ENCODE results near the gene ADGRG6. TPM values are rescaled to one million over a fixed set of nuclear protein-coding genes. Genes with fewer than 3 reads are reported as not detected.

The ADGRG6 gene
- total RNA-seq, 1 donor from 2014 or later, result not detected

DNA sequence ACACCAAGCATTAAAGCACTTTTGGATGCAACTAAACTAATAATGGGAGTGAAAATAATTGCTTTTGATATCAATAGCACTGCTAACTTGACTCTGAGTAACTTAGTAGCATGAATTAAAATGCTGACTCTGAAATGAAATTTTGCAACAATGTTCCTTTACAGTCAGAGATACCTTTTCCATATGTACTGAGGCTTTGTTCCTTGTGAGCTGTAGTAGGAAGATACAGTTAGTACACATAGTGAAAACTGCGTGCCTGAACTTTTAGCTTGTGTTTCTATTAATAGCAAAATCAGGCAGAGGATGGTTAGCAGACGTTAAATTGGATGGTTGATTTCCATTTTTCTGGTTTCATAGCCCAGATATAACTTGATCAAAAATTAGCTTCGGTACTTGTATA, 18.6 kb downstream of the ADGRG6 start:
- intact Hi-C loops (cut with micrococcal nuclease), result no loop called here

DNA sequence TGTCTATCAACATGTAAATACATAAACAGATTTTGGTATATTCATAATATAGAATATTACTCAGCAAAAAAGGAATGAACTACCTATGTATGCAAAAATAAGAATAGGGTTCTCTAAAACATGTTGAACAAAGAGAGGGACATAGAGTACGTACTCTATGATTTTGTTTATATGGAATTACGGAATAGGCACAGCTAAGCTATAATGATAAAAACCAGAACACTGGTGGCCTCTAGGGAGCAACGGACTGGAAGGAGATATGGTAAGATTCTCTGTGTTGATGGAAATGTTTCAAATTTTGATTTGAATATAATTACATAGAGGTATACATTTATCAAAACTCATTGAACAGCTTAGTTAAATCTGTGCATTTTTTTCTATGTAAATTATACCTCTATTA, 19.6 kb downstream of the ADGRG6 start:
- intact Hi-C loops (cut with micrococcal nuclease), result no loop called here

DNA sequence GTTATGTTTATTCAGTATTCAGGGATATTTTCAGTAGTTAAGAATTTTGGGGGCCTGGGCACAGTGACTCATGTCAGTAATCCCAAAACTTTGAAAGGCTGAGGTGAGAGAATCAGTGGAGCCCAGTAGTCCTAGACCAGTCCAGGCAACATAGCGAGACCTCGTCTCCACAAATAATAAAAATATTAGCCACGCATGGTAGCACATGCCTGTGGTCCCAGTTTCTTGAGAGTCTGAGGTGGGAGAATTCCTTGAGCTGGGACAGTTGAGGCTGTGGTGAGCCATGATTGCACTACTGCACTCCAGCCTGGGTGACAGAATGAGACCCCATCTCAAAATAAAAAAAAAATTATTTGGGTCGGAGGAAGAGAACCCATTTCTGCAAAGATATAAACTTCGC, 20.3 kb downstream of the ADGRG6 start:
- intact Hi-C loops (cut with micrococcal nuclease), result no loop called here

DNA sequence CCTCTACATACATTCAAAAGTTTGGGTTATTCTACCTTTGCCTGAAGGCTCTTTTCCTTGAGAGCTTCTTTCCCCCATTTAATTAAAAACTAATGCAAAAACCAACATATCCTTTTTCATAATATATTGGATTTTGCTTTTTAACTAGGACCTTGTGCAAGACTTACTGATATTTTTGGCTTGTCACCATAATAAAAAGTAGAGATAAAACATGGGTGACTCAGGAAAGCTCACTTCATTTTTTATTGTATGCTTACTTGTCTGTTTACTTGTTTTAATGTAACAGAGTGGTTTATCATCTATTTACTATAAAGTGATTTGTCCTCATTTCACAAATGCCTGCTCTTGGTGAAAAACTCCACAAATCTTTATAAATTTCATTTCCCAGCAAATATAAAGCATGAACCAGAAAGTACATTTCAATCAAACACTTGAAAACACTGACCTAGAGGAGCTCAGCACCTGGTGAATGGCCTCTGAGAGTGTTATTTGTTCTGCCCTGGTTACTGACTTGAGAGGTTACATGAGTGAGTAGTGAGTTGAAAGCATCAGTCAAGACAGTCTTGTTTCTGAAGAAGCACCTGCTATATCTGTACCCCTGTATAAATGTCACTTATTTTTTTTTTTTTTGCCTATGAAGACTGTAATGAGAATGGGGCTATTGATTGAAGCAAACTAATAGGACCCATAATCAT, 20.8 kb downstream of the ADGRG6 start:
- intact Hi-C loops (cut with micrococcal nuclease), result no loop called here

- intact Hi-C loops (cut with micrococcal nuclease), result no loop called here
These were observed 21.6 kb downstream of the ADGRG6 start for GRCh38 chr6:142323377-142323776.

DNA sequence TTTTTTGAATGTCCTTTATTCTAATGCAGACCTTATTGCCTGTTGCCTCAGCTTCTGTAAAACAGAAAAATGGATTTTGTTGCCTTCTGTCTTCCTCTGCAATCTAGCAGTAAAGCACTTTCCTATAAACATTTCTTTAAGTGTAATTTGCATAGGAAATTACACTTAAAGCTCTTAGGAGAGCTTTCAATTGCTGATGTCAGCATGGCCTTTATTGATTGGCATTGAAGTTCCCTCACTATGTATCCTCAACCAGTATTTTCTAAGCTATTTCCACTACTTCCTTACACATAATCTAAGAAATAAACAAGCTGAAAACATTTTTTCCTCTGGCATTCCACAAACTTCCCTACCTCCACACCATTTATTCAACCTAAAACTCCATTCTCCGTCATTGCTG, 22.3 kb downstream of the ADGRG6 start:
- intact Hi-C loops (cut with micrococcal nuclease), result no loop called here

GRCh38 chr6:142325111-142325510, 23.3 kb downstream of the ADGRG6 start:
- intact Hi-C loops (cut with micrococcal nuclease), result no loop called here

DNA sequence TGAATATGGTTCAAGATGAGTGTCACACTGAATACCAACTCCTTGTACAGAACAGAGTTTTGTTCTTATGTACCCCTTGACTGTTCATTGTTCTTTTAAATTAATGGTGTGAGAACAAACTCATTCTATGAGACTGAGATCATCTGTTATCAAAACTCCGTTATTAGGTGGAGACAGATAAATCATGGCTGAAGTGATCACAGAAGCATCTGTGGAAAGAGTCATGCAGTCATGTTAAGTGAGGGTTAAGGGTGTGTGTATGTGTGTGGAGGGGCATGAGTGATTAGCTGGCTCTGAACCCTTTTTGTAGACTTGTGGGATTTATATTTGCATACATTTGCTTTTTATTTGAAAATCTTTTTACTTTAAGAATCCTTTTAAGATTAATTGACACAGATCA, 24.7 kb downstream of the ADGRG6 start:
- intact Hi-C loops (cut with micrococcal nuclease), result no loop called here

- intact Hi-C loops (cut with micrococcal nuclease), result no loop called here
These were observed 26.3 kb downstream of the ADGRG6 start for GRCh38 chr6:142328070-142328469.

DNA sequence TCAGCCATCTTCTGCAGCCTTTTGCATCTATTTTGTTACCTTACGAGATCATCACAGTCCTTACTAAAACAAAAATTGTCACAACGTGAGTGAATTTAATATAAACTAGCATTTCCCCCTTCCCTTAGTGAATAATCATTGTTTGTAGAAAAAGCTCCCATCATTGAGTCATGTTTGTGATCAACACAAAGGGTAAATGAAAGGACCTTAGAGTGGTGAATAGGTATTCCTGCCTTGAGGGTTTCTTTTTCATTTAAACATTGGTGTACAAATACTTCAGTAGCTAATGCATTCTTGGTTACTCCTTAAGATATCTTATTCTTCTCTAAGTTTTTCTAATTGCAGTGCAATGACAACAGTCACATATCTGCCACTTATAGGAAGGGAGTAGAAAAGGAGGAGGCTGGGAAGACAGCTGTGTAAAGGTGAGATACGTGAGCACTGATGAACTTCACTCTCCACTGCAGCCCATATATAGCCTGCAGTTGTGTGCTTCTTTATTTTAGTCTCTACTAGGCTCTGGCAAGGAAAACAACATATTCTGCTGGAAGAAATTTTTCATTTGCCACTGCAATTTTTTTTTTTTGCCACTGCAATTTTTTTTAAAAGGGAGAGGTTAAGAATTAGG, 27.8 kb downstream of the ADGRG6 start:
- intact Hi-C loops (cut with micrococcal nuclease), result no loop called here

DNA sequence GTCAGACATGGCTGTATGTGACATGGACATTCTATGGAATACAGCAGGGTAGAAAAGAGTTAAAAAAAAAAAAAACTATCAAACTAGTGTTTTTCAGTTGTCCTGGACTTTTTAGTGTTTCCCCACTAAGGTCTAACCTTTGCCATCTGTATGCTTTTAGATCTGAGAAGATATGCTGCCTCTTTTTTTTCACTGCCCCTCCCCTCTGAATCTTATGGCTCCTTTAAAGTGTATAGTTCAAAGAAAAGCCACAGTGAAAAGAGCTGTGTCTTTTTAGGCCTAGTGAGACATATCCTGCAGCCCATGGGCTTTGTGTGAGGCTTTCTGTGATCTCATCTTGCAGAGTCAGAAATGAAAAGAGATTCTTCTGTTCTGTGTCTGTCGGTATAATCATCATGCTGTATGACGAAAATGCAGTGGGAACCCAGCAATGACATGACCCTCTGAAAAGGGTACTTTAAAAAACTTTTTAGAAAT, 29.3 kb downstream of the ADGRG6 start:
- intact Hi-C loops (cut with micrococcal nuclease), result no loop called here

DNA sequence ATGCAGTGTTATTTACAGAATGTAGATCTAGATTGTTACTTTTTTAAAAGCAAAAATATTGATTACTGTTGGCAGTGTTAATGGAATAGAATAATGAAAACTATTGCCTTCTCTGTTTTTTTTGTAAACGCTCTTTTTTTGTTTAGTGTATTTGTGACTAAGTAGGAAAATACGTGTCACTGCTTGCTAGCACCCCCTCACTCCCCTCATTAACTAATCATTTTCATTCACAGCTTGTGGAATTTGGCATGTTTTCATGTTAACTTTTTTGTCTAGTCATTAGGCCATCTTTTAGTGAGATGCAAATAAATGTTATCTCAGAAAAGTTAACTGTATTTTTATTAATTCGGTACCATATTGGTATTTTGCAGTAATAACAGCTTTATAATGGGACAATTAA, 29.8 kb downstream of the ADGRG6 start:
- intact Hi-C loops (cut with micrococcal nuclease), result no loop called here

GRCh38 chr6:142332393-142333098, 30.7 kb downstream of the ADGRG6 start:
- intact Hi-C loops (cut with micrococcal nuclease), result no loop called here

- intact Hi-C loops (cut with micrococcal nuclease), result no loop called here
These were observed 31.6 kb downstream of the ADGRG6 start for GRCh38 chr6:142333431-142333830.

GRCh38 chr6:142334294-142334693, 32.5 kb downstream of the ADGRG6 start:
- intact Hi-C loops (cut with micrococcal nuclease), result no loop called here

- intact Hi-C loops (cut with micrococcal nuclease), result no loop called here
These were observed 33.6 kb downstream of the ADGRG6 start for GRCh38 chr6:142335415-142335814.

GRCh38 chr6:142336183-142336582, 34.4 kb downstream of the ADGRG6 start:
- intact Hi-C loops (cut with micrococcal nuclease), result no loop called here

GRCh38 chr6:142336787-142337186, 35.0 kb downstream of the ADGRG6 start:
- intact Hi-C loops (cut with micrococcal nuclease), result no loop called here

- intact Hi-C loops (cut with micrococcal nuclease), result no loop called here
These were observed 37.3 kb downstream of the ADGRG6 start for GRCh38 chr6:142339113-142339512.

DNA sequence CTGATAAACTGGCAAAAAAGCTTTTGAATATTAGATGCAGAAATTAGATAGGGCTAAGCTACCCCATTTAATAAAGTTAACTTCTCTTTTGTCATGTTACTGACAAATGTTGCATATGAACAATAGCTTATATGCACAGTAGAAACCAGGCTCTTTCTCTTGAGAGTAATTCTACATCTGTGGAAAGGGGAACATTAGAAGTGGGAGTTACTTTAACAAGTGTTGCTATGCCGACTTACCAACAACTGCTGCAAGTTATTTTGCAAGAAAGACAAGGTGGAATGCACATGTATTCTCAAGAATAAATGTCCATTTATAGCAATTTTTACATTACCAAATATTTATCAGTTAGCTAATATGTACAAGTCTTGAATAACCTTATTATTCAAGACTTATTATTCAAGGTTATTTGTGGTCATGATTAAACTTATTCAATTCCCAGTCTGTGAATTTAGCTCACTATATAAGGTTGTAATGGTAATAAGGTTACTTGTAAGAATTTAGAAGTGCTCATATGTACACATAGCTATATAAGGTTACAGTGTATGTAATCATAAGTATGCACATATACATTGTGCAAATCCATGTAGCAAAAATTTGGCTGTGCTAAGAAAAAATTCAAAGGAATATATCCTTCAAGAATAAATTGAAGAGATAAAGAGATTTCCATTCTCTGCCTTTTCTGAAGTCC, 38.3 kb downstream of the ADGRG6 start:
- intact Hi-C loops (cut with micrococcal nuclease), result no loop called here

DNA sequence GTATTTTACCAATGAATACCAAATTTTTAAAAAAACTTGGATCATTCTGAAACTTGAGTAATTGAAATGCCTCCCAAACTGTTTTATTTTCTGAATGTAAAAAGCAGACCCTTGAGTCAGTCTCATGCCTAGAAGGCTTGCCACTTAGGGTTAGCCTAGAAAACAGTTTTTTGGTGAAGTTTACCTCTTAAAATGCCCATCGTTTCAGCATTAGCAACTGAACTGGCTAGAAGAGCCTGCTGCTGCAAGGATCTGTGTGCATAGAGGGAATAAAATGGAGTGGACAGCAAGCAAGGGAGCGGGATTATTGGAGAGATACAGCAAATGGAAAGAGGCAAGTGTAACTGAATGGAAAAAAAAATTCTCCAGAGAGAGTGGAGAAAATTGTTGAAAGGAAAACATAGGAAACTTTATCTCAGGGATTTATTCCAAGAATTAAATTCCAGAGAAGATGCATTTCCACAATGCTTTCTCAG, 40.1 kb downstream of the ADGRG6 start:
- intact Hi-C loops (cut with micrococcal nuclease), result no loop called here

- intact Hi-C loops (cut with micrococcal nuclease), result no loop called here
These were observed 41.2 kb downstream of the ADGRG6 start for GRCh38 chr6:142342986-142343385.

Measured in T-helper 2 cell treated with Interferon-gamma antibody and Interleukin-4, amounts not matched to agents 100 ng/mL and 5 ng/mL, for 36 hours (primary cell).